NCI-H1694 (cell line): ENCODE measurements around the gene OR52K2.
"Not testable (repeated sequence)": the region's sequence is repeated elsewhere in the genome, so short reads cannot be mapped to it uniquely, and the experiment has no call there.

Source experiments
- DNase-seq: peaks from one replicate; lab custom pipeline; 2025; lab: John Stamatoyannopoulos, UW

Gene OR52K2

DNA sequence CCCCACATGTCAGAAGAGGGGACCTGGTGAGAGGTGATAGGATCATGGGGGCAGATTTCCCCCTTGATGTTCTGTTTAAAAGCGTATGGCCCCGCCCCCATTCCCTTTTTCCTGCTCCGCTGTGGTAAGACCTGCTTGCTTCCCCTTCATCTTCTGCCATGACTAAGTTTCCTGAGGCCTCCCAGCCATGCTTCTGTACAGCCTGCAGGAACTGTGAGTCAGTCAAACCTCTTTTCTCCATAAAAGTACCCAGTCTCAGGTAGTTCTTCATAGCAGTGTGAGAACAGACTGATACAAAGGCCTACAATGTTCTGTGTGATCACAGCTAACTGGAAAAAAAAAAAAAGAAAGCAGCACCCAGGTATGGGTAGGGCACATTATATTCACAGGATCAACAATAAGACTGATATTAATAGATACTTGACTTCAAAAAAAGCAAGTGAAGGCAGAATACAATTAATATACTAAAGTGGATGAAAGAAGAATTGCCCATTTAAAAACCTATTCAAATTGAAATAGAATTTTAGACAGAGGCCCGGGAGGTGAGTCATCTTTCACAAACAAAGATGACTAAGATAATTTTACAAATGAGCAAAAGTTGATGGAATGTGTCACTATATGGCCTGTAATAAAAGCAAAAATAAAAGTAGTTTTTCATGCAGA lies 31.6 kb downstream of the OR52K2 start:
- DNase-seq, result no peak

DNA sequence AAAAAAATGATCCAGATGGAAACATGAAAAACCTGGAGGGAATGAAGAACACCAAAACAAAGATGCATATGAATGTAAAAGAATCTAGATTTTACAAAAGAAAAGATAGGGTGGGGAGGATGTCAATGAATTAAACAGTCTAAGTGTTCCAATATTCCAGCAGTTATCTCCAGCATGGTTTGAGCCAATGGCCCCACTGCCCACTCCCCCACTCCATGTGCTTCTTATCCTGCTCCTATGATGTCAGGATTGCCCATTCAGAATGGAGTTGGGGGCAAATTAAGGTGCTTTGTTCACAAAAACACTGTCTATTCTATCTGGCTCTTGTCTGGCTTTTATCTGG lies 32.1 kb downstream of the OR52K2 start:
- DNase-seq, result no peak

DNA sequence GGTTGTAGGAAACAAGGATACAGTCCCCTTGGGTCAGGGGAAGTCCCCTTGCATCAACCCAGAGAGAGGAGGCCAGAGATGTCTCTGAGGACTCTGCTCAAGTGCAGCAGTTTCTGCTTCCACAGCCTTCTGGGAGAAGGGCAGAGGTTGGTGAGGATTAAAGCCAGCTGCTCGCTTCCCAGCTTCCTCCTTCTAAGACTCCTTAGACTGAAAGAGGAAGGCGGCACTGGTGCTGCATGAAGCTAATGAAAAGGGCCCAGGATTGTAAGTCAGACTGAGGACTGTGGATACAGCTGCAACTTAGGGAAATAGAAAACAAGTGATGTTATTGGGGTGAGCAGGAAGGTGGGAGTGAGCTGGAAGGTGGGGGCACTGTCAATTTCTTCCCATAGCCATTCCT lies 33.4 kb downstream of the OR52K2 start, which contains the start of gene OR52K1:
TSS of gene OR52K1 (plus strand) at position 202 of the 400 bp plus-strand sequence. CDS start 6,255 bp downstream, outside the sequence.
- DNase-seq, result no peak

DNA sequence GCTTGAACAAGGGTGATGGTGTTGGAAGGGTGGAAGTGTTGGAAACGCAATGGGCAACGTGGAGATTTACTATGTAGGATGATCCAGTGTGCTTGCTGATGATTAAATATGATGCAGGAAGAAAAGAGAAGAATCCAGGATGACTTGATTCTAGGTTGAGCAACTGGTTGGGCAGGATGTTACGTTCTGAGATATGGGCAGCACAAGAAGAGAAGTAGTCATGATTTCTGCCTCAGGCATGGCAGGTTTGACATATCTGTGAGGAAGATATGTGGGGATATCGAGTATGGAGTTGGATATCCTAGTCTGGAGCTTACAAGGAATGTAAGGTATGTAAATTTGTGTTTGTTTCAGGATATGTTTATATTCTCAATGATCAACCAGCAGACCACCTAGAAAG lies 35.2 kb downstream of the OR52K2 start:
- no peak for DNase-seq

DNA sequence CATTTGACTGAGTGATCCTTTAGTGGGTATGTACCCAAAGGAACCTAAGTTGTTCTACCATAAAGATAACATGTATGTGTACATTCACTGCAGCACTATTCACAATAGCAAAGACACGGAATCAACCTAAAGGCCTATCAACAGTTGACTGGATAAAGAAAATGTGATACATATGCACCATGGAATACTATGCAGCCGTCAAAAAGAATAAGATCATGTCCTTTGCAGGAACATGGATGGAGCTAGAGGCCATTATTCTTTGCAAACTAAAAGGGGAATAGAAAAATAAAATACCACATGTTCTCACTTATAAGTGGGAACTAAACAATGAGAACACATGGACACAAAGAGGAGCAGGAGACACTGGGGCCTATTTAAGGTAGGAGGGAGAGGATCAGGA lies 42.3 kb downstream of the OR52K2 start:
- not testable (repeated sequence) for DNase-seq

DNA sequence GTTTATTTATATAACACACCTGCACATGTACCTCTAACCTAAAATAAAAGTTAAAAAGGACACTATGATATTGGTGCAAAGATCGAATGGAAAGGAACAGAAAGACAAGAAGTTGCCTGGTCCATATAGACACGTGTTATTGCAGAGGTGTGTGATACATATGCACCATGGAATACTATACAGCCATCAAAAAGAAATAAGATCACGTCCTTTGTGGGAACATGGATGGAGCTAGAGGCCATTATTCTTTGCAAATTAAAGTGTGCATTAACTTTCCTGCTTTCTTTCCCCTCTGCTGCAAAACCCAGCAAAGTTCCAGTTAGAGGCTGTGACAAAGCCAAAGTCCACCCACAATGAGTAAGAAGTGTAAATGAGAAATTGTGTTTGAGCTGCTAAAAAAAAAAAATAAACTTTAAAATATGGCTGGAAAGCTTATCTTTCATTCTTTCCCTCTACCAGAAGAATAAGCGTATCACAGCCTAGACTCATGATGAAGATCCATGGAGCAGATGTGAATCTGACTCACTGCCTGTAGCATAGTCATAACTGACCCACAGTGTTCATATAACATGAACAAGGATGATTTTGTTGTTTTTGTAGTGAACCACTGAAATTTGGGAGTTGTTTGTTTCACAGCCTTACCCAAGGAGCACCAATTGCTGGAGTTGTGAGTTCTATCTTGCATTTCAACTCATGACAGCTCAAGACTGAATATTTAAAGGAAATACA lies 42.9 kb downstream of the OR52K2 start:
- no peak for DNase-seq

DNA sequence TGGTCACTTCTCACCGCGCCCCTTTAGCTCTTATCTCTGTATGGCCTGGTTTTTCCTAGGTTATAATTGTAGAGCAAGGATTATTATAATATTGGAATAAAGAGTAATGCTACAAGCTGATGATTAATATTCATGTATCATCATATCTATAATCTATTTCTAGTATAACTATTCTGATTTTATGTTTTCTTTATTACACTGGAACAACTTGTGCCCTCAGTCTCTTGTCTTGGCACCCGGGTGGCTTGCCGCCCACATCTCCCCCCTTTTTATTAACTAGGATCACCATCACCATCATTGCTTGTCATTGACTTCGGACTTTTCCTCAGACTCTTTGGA lies 44.4 kb downstream of the OR52K2 start:
- DNase-seq, result no peak

DNA sequence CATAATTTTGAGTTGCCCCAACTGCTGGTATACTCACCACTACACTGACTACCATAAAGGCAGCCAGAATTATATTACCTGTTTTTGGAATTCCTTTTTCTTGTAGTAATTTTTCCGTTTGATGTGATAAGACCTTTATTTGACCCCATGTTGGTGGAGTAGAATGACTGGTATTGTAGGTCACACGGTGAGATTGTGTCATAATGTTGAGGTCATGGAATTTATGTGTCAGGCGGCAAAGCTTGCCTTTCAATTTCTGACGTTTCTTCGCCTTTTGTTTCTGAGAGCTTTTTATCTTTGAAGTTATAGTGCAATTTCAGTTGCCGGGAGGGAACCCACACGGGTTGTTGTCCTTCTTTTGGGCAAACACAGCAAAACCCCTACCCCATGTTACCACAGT lies 46.4 kb downstream of the OR52K2 start:
- DNase-seq, result no peak

DNA sequence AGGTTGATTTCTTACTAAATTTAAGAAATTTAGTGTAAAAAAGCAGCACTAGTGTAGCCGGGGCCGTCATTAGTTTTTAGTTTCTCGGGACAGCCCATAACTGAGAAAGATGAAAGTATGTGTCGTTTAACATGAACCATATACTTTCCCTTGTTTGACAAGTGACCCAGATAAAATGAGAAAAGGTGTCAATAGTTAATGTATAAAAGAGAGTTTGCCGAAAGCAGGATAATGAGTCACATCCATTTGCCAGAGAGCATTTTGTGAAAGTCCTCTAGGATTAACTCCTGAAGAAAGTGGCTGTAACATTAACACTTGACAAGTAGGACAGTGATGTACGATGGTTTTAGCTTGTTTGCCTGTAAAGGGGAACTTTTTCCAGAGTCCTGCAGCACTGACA lies 46.9 kb downstream of the OR52K2 start:
- no peak for DNase-seq

DNA sequence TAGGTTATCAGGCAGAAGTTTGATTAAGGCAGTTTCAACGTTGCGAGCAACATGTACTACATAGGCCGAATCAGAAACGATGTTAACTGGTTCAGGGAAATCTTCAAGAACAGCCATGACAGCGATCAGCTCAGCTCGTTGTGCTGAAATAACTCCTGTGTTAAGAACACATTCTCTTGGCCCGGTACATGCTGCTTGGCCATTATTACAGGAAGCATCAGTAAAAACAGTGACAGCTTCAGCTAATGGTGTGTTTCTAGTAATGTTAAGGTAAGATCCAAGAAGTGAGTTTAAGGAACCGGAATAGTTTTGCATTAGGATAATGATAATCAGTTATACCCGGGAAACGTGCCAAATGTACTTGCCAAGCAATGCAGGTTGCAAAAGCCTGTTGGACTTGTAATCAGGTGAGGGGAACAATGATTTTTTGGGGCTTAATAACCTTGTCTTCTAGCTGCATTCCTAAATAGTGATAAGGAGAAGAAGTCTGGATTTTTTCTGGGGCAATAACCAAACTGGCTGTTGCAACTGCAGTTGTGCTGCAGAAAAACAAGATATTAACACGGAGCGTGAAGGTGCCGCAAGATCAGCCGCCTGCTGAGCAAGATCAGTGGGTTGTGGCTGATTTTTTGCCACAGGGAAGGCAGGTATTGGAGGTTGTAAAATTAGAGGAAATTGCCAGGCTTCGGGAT lies 47.6 kb downstream of the OR52K2 start:
- no peak for DNase-seq
